HEK293T (cell line): ENCODE measurements around the gene SFN.

ENCODE experiments used
- CTCF ChIA-PET: fragments of 350-600 bp; formaldehyde crosslinking; extraction: SDS; loops from one replicate; lab custom pipeline; 2021; ENCODE audit warnings: antibody characterized with exemption, inconsistent platforms; lab: Yijun Ruan, JAX
- POLR2A ChIA-PET: fragments of 350-600 bp; formaldehyde crosslinking; extraction: SDS; loops from one replicate; lab custom pipeline; 2020; ENCODE audit warnings: antibody characterized with exemption, inconsistent platforms; lab: Yijun Ruan, JAX
- DNase-seq: peaks from one replicate; pipeline ENCODE4 v3.0.0; 2012; ENCODE audit warnings: mixed read lengths; ENCODE audit errors: extremely low spot score
- ARNT ChIP-seq: fragments of 450-650 bp; IDR thresholded peaks from 2 replicates; pipeline ENCODE4 v1.6.1; 2017; ENCODE audit warnings: mild to moderate bottlenecking
- BHLHE40 ChIP-seq: fragments of 450-650 bp; IDR thresholded peaks from 2 replicates; pipeline ENCODE4 v1.6.1; 2016; ENCODE audit warnings: mild to moderate bottlenecking, moderate library complexity, borderline replicate concordance
- CTBP1 ChIP-seq: fragments of 450-650 bp; IDR thresholded peaks from 2 replicates; pipeline ENCODE4 v1.6.1; 2016; ENCODE audit warnings: borderline replicate concordance
- ELF4 ChIP-seq: fragments of 450-650 bp; IDR thresholded peaks from 2 replicates; pipeline ENCODE4 v1.6.1; 2017; ENCODE audit warnings: antibody characterized with exemption
- FOXA1 ChIP-seq: fragments of 450-650 bp; IDR thresholded peaks from 2 replicates; pipeline ENCODE4 v1.6.1; 2016; ENCODE audit warnings: mild to moderate bottlenecking
- FOXK2 ChIP-seq: fragments of 450-650 bp; IDR thresholded peaks from 2 replicates; pipeline ENCODE4 v1.6.1; 2016; ENCODE audit warnings: mild to moderate bottlenecking
- FOXM1 ChIP-seq: fragments of 450-650 bp; IDR thresholded peaks from 2 replicates; pipeline ENCODE4 v1.6.1; 2017; ENCODE audit warnings: mild to moderate bottlenecking, borderline replicate concordance
- HDGF ChIP-seq: fragments of 450-650 bp; IDR thresholded peaks from 2 replicates; pipeline ENCODE4 v1.6.1; 2017; ENCODE audit warnings: antibody characterized with exemption, borderline replicate concordance
- L3MBTL2 ChIP-seq: fragments of 450-650 bp; conservative IDR thresholded peaks from 2 replicates; pipeline ENCODE4 v1.6.1; 2016; ENCODE audit warnings: mild to moderate bottlenecking
- LEF1 ChIP-seq: fragments of 450-650 bp; IDR thresholded peaks from 2 replicates; pipeline ENCODE4 v1.6.1; 2017; ENCODE audit warnings: mild to moderate bottlenecking, borderline replicate concordance
- NFRKB ChIP-seq: fragments of 450-650 bp; IDR thresholded peaks from 2 replicates; pipeline ENCODE4 v1.6.1; 2016; ENCODE audit warnings: mild to moderate bottlenecking, moderate library complexity
- PKNOX1 ChIP-seq: fragments of 450-650 bp; IDR thresholded peaks from 2 replicates; pipeline ENCODE4 v1.6.1; 2016
- SP1 ChIP-seq: fragments of 450-650 bp; IDR thresholded peaks from 2 replicates; pipeline ENCODE4 v1.6.1; 2017
- SUZ12 ChIP-seq: fragments of 450-650 bp; IDR thresholded peaks from 2 replicates; pipeline ENCODE4 v1.6.1; 2016; ENCODE audit warnings: mild to moderate bottlenecking
- TARDBP ChIP-seq: fragments of 450-650 bp; IDR thresholded peaks from 2 replicates; pipeline ENCODE4 v1.6.1; 2016
- ZNF384 ChIP-seq: fragments of 450-650 bp; IDR thresholded peaks from 2 replicates; pipeline ENCODE4 v1.6.1; 2016

The SFN gene

GRCh38 chr1:26862781-26863684 is at the start of gene SFN:
TSS of gene SFN (plus strand) at chr1:26863149. CDS start at chr1:26863213, 64 bp downstream.
- CTCF ChIA-PET: interaction anchor here (0.6 kb wide), 1 partner anchor 15 kb away, joined by 4 read pairs; no protein-coding TSS in a partner anchor
- DNase-seq: peak; percentile 56
- TF ChIP-seq NFRKB: no peak
- no peak for TF ChIP-seq ARNT
- no peak for TF ChIP-seq TARDBP
- POLR2A ChIA-PET: interaction anchor here (1.3 to 3.0 kb wide), 4 partner anchors 8 to 37 kb away, joined by 3 to 26 read pairs (median 4); partner anchors contain the start of gene ZDHHC18

- CTCF ChIA-PET: no interaction called here
- no peak for DNase-seq
- TF ChIP-seq CTBP1: no peak
- POLR2A ChIA-PET: no interaction called here
Observed at GRCh38 chr1:26814377-26814776, 48.6 kb upstream of the SFN start.

DNA sequence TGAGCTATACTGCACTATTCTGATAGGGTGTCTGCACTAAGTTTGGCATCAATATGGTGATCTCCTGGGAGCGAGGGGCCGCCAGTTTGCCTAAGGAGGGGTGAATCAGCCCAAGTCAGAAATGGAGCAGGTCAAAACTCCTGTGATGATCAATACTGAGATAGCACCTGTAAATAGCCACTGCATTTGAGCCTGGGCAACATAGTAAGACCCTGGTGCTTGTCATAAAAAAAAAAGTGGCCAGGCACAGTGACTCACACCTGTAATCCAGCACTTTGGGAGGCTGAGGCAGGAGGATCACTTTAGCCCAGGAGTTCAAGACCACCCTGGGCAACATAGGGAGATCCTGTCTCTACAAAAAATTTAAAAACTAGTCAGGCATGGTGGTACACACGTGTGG is 48.1 kb upstream of the SFN start:
- ChIA-PET CTCF (no interaction called here), POLR2A (interaction anchor here (0.6 kb wide), 1 partner anchor 26 kb away, joined by 3 read pairs; no protein-coding TSS in a partner anchor)
- DNase-seq: no peak
- no peak for TF ChIP-seq SP1
- TF ChIP-seq FOXA1: no peak
- TF ChIP-seq FOXK2: no peak
- no peak for TF ChIP-seq NFRKB
- no peak for TF ChIP-seq FOXM1
- no peak for TF ChIP-seq ZNF384
- TF ChIP-seq L3MBTL2: no peak
- no peak for TF ChIP-seq CTBP1
- TF ChIP-seq HDGF: no peak
- TF ChIP-seq ELF4: no peak
- no peak for TF ChIP-seq BHLHE40

DNA sequence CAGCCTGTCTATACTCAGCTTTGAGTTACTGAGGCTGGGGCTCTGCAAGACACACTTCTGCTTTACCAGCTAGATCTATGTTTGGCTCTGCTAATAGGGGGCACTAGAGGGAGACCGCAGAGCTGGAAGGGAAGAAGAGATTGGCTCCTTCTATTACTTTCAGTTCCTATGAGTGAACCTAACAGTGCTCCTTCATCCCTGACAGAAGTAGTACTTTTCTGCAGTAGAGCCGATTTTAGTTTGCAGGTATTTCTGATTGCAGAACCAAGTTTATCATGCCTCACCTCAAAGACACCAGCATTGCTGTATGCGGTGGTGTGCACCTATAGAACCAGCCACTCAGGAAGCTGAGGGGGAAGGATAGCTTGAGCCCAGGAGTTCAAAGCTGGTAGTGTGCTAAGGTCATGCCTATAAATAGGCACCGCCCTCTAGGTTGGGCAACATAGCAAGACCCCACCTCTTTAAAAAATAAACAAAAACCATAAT is 42.1 kb upstream of the SFN start:
- TF ChIP-seq ELF4 (no peak), FOXK2 (no peak), FOXM1 (no peak), SUZ12 (no peak), LEF1 (no peak), SP1 (no peak), BHLHE40 (no peak), PKNOX1 (no peak), ARNT (no peak), NFRKB (no peak), L3MBTL2 (no peak), ZNF384 (no peak), FOXA1 (no peak), TARDBP (no peak), CTBP1 (no peak)
- ChIA-PET POLR2A (interaction anchor here (0.6 to 1.1 kb wide), 3 partner anchors 33 to 69 kb away, joined by 3 to 4 read pairs (median 3); partner anchors contain the start of genes GPN2 and PIGV), CTCF (interaction anchor here (0.6 to 1.0 kb wide), 2 partner anchors 9 to 21 kb away, joined by 3 read pairs; no protein-coding TSS in a partner anchor)
- DNase-seq: no peak

DNA sequence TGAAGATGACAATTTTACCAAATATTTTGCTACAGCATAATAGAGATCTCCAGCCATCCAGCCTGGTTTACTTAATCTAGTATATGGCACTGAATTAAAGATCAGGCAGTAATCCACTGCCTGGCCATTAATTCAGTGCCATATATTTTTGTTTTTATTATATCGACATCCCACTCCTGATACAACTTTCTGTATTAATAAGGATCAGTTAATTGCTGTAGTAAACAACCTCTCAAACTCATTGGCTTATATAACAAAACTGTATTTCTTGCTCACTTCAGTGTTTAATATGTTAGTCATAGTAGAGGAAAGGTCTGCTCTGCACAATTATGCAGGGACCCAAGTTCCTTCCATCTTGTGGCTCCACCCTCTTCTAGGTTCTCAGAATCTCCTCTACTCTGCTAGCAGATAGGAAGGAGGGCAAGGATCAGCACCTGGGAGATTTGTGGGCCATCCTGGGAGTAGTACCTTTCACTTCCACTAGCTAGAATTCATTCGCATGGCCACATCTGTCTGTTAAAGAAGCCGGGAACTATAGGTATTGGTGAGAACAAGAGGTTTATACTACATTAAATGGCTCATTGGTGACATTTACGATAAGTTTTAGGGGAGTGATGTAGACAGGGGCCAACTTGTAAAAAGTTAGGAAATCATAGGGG is 40.1 kb upstream of the SFN start:
- ChIA-PET POLR2A (interaction anchor here (1.0 kb wide), 1 partner anchor 42 kb away, joined by 3 read pairs; no protein-coding TSS in a partner anchor), CTCF (no interaction called here)
- DNase-seq: no peak
- TF ChIP-seq SUZ12: no peak
- TF ChIP-seq FOXM1: no peak
- TF ChIP-seq SP1: no peak
- no peak for TF ChIP-seq ELF4
- TF ChIP-seq CTBP1: no peak
- no peak for TF ChIP-seq ARNT
- no peak for TF ChIP-seq LEF1
- no peak for TF ChIP-seq FOXA1
- no peak for TF ChIP-seq TARDBP
- TF ChIP-seq L3MBTL2: no peak
- TF ChIP-seq NFRKB: no peak

DNA sequence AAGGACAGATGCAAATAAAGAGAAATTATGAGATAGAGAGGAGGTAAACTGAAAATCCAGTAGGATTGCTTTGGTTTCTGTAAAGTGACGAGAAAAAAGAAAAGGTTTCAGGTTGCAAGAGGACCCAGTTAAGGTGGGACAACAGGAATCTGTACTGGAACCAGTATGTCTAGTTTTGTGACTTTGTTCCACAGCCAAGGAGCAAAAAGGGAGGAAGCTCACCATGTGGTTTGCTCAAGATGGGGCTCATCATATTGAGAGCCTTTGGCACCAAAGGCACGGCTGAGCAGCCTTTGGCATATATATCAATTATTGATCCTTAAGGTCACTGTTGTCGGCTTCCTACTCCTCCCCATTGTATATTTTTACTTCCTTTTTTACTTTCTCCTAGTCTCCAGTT is 38.2 kb upstream of the SFN start:
- POLR2A ChIA-PET: interaction anchor here (0.9 to 1.7 kb wide), 2 partner anchors 15 to 41 kb away, joined by 3 to 4 read pairs; no protein-coding TSS in a partner anchor
- no peak for DNase-seq
- CTCF ChIA-PET: no interaction called here
- no peak for TF ChIP-seq FOXK2
- no peak for TF ChIP-seq LEF1
- TF ChIP-seq HDGF: no peak
- no peak for TF ChIP-seq FOXM1
- no peak for TF ChIP-seq BHLHE40
- no peak for TF ChIP-seq CTBP1
- TF ChIP-seq TARDBP: no peak
- no peak for TF ChIP-seq ARNT
- no peak for TF ChIP-seq NFRKB
- no peak for TF ChIP-seq L3MBTL2
- TF ChIP-seq ELF4: no peak
- TF ChIP-seq PKNOX1: no peak
- TF ChIP-seq ZNF384: no peak
- TF ChIP-seq FOXA1: no peak
